Stimulated activated CD4-positive, alpha-beta T cell treated with anti-CD3 and anti-CD28 coated beads, Interleukin-1b, Interleukin-23, amount 100 ng/mL, for 48 hours (primary cell): Measurements from ENCODE around the gene SLC35C1.
"Not testable (repeated sequence)": the region's sequence is repeated elsewhere in the genome, so short reads cannot be mapped to it uniquely, and the experiment has no call there.

Experiments used
- DNase-seq: peaks from one replicate; pipeline ENCODE4 v3.0.0-alpha.2; 2020

SLC35C1 gene

DNA sequence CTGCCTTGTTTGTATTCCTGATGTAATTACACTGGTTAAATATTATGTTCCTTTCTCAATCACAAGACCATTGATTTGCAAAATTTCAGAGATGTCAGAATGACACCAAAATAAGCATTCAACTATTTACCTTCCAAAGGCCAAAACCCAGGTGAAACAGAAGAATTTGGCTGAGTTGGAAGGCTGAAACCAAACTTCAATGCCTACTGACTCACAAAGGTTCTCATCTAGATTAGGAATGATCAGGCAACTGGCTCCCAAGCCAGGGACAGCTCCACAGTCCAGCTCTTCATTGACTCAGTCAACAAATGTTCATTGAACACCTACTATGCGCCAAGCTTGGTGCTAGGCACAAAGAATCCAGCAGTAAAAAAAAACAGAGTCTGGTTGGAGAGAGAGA lies 13.4 kb upstream of the SLC35C1 start:
- DNase-seq, result no peak

DNA sequence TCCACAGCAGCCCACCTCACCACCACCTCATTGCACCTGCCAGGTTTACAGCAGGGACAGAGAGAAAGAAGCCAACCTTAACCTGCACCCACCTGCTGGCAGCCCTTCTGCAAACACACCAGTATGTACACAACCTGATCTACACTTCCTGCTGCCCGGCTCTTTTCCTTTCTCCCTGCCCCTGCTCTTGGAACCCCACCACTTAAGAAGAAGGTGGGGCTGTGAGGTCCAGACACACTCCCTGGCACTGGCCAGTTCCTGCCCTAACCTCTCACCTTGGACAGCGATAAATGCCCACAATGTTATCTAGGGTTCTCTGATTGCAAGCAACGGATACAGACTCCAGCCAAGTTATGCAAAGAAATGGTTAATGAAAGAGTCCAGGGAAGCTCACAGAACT lies 10.8 kb upstream of the SLC35C1 start:
- no peak for DNase-seq

DNA sequence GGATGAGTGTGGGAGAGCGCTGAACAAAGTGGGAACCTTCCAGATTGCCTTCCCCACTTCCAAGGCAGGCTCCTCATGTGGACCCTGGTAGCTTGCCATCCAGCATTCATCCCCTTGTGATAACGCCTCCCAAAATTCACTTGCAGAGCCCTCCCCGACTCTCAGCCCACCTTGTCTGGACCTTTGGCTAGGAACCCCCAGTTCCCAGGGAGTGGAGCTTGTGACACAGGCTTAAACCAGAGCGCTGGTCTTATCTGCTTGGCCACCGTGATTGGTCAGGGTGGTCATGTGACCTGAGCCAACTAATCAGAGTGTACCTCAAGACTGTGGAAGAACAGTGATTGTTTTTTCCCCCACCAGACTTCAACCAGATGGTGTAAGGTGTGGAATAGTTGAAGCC lies 9.6 kb upstream of the SLC35C1 start:
- no peak for DNase-seq

DNA sequence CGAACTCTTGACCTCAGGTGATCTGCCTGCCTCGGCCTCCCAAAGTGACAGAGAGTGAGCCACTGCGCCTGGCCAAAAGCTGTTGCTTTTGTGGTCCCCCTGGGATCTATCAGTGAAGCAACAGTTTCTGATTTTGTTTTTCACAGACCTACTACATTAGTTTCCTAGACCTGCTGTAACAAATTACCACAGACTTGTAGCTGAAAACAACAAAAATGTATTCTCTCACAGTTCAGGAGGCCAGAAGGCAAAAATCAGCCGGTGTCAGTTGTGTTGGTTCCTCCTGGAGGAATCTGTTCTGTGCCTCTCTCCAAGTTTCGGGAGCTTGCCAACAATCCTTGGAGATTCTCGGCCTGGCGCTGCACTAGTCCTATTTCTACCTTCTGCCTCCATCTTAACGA lies 8.5 kb upstream of the SLC35C1 start:
- no peak for DNase-seq

DNA sequence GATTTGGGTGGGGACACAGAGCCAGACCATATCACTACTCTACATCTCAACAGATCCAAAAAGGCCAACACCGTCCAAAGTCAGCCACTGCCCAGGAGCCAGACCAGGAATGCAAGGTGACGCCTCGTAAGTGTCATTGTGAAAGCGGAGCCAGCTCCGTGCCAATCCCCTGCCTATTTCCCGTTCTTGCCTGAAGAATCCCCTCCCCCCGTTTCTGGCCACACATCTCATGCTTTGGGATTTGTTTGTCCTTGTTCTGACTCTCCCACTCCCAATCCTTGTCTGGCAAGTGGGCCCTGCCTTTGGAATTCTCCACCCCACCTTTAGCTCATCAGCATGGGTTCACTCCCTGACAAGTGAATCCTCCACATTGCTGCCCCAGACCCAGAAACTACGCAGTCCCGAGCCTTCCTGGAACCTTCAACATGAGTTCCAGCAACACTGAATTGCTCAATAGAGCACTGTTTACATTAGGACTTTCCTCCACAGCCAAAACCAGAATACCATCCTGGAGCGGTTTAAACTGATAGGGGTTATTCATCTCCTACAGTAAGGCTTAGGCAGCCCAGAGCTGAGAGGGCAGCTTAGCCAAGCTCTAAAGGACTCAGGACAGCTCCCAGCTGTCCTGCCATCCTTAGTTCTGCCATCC lies 6.0 kb upstream of the SLC35C1 start:
- DNase-seq, result no peak

DNA sequence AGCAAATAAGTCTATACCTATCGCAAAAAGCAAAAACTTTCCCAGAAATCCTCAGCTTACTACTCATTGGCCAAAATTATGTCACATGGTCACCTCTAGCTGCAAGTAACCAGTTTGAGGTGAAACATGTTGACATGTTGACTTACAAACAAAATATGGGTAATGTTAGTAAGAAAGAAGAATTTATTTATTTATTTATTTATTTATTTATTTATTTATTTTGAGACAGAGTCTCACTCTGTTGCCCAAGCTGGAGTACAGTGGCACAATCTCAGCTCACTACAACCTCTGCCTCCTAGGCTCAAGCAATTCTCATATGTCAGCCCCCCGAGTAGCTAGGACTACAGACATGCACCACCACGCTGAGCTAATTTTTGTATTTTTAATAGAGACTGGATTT lies 5.4 kb upstream of the SLC35C1 start:
- DNase-seq, result no peak

- DNase-seq, result no peak
Measured at GRCh38 chr11:45800261-45800660, 4.7 kb upstream of the SLC35C1 start.

DNA sequence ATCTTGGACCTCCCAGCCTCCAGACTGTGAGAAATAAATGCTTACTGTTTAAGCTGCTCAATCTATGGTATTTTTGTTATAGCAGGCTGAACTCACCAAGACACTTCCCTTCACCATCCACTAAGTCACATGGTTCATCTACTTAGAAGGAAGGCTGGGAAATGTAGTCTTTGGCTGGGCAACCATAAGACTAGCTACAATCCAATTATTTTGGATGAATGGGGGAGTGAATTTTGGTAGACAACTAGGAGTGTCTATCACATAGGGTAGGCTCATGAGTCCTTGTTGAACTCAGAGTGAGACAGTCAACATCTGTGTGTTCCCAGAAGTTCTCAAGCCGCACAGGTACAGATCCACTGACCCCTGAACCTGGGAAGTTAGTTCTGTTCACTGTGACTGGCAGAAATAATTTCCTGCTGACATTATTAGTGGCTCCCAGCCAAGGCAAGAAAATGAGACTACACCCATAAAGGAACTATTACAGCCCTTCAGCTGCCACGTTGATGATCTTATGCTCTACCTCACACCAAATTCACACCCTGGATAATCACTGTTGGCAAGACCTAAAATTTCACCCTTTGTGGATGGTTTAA lies 3.1 kb upstream of the SLC35C1 start:
- DNase-seq, result no peak

DNA sequence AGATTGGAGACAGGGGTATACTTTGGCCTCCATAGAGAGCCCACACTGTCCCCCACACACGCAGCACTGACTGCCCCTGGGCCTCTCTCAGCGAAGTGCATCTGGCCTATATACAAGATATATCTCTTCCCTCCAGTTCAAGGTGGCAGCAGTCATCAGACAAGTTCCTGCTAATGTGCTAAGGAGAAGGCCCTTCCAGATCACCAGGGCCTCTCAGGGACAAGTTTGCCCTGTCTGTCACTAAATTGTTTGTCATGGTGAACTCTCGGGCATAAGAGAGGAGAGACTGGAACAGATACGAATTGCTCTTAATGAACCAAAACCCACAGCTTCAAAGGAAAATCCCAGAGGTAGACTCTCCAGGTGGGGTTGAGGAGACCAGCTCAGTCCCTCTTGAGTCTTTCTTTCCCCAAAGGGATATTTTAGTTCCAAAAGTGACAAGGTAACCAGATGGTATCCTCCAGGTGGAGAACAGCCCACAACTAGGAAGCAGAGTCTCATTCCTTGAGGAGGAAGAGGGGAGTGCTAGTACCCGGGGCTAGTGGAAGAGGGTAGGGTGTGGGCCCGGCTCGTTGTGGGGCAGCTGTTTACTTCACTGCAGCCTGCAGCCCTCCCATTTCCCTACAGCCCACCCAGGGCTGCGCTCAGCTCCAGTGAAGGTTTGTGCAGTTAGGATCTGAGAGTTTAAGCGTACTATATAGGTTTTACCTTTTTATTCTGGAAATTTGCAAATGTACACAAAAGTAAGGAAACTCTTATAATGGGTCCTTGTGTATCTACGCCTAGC lies 2.2 kb upstream of the SLC35C1 start:
- no peak for DNase-seq

DNA sequence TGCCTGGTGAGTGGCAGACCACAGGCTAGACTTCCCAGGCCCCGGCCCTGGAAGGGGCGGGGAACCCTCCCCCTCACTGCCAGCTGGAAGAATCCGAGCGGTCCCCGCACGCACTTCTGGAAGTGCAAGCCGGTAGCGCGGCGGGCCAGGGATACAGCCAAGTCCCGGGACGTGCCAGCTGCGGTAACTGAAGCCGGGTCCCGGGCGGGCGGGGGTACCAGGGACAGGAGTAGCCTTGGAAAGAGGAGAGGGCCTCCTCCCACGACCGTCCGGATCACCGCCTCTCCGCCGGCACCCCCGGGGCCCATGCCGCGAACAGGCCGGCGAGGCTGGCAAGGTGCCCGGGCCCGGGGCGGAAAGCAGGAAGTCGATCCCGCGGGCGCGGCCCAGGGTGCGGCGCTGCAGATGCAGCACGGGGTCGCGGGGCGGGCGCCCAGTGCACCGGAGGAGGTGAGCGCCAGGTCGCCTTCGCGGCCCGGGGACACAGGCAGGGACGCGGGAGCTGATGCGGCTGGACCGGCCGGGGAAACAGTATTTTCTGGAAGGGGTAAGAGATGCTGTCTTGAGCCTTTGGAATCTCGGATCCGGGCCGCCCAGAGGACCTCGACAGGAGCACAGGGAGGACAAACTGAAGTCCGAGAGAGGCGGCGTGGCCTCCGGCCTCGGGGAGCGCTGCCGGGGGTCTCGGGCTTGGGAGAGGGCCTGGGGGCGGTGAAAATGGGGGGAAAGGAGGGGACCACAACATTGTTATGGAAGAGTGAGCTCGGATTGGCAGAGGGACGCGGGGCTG lies 783 bp upstream of the SLC35C1 start:
- DNase-seq, result peak; percentile 63

- no peak for DNase-seq
Measured at GRCh38 chr11:45805305-45806071, 539 bp downstream of the SLC35C1 start.

GRCh38 chr11:45806072-45806933 lies 1.4 kb downstream of the SLC35C1 start:
- no peak for DNase-seq

- DNase-seq, result no peak
Measured at GRCh38 chr11:45806937-45807791, 2.2 kb downstream of the SLC35C1 start.

DNA sequence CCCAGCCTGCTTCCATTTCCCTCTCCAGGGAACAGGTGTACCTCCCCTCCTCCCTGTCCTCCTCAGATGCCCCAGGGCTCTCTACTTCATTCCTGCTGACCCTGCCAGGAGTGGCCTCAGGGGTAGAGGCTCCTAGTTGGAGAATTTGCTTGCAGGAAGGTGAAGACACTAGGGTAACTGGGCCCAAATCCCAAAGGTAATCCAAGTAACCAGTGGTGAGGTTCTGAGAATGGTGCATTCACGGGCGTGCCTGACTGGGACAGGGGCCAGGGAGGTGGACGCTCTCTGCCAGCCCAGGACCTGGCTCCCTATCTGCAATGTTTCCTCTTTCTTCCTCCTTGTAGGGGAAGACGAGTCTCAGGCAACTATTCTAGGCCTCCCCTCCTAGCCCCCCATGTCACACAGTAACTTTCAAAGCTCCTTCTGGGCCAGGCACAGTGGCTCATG lies 2.9 kb downstream of the SLC35C1 start:
- DNase-seq, result no peak

- not testable (repeated sequence) for DNase-seq
Measured at GRCh38 chr11:45808427-45808826, 3.5 kb downstream of the SLC35C1 start.

DNA sequence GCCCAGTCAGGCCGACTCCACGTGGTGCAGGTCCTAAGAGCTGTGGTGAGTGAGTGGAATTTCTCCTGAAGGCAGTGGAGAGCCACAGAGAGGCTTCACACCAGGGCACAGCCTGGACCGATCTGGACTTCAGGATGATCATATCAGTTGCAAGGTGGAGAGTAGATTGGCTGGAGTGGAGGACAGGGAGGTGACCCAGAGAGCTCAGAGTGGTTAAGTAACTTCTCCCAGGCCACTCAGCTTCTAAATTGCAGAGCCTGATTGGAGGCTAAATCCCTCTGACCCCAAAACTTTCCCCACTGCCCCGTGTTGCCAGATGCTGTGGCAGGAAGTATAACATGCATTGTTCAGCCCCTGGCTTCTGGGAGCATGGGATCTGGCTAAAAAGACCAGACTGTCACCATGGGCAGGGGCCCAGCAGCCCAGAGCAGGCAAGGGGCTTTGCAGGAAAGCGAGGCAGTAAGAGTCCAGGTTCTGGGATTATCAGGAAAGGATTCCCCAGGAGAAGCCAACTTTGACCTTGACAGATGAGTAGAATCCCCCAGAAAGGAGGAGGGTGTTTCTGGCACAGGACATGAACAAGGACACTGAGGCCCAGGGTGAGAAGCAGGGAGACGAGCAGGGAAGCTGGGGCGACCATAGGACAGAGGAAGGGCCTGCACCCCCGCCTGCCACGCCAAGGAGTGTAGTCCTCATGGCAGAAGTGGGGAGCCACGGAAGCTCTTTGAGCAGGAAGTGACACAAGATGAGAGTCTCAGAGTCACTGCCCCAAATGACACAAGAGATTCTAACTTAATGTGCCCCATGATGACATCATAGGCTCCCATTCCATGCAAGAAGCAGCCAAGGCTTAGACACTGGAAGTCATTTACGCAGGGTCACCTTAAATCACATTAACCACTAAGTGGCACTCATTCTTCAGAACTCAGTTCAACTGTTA lies 4.8 kb downstream of the SLC35C1 start:
- no peak for DNase-seq

DNA sequence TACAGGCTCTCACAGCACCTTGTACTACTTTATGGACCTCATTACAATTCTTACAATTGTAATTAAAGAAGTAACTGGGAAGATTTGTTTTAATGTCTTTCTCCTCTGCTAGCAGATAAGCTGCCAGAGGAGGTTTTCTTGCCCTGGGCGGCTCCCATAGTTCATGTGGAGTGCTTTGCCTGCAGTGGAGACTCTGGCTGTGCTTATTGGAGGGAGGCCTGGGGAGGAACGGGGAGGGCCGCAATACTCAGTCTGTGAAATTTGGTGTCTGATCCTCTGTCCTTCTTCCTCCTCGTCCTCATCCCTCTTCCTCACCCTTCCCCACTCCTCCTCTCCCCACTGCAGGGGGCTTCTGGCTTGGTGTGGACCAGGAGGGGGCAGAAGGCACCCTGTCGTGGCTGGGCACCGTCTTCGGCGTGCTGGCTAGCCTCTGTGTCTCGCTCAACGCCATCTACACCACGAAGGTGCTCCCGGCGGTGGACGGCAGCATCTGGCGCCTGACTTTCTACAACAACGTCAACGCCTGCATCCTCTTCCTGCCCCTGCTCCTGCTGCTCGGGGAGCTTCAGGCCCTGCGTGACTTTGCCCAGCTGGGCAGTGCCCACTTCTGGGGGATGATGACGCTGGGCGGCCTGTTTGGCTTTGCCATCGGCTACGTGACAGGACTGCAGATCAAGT lies 5.6 kb downstream of the SLC35C1 start:
- DNase-seq, result no peak

GRCh38 chr11:45811109-45811435 lies 6.1 kb downstream of the SLC35C1 start:
- no peak for DNase-seq
